ENCODE data around the gene UBTD1.

- TF ChIP-seq CTCF (IDR thresholded peaks at IDR 0.05) (no peak), POLR2AphosphoS5 (IDR thresholded peaks at IDR 0.05) (no peak)
Measured at GRCh38 chr10:97597778-97598177, 99.1 kb downstream of the UBTD1 start.
